UCSD-AML1 (cell line): Measurements from ENCODE around the gene SLC31A1.

Source experiments
- DNase-seq: peaks from one replicate; lab custom pipeline; 2025; ENCODE audit not compliant: unreplicated experiment; lab: John Stamatoyannopoulos, UW

The SLC31A1 gene

DNA sequence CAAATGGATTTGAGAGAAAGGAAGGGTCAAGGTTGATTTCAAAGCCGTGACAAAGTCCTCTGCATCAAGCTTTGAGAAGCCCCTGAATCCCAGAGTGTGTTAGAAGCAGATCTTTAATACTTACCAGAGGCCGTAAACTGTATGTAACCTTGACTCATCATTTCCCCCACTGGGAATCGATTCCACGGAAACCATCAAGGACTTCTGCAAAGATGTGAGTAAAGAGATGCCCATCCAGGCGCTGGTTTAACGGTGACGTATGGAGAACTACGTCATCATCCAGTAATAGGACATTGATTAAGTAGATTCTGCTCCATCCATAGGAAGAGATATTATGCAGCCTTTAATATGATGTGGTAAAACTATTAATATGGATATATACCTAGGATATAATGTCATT lies 80.2 kb downstream of the SLC31A1 start:
- DNase-seq = no peak

DNA sequence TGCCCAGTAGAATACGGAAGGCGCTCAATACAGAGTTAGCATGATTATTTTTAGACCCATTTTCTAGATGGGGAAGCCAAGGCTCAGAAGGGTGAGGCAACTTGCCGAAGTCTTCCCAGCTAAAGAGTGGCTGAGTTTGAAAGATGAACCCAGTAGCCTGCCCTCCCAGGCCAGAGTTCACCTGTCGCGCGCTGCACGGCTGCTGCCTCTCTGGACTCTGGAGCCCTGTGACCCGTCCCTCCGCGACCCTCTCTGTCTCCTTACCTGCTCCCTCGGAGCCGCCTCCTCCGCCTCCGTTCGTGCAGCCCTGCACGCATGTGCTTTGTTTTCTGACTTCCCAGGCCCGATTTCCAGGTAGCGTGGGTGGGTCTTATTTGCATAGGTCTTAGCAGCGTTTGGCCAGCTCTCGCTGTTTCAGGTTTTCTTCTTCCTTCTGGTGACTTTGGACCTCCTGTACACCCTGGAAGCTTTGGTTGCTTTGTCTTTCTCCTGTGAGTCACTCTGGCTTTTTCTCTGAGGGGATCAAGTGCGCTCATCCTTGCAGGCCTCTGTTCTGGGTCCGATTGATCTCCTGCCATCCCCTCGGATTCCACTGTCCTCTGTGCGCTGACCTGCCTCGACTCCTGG lies 81.6 kb downstream of the SLC31A1 start, which contains the start of gene RNF183:
TSS of gene RNF183 (minus strand) at position 585 of the 627 bp plus-strand sequence. CDS start 5,192 bp downstream, outside the sequence.
- DNase-seq = no peak

DNA sequence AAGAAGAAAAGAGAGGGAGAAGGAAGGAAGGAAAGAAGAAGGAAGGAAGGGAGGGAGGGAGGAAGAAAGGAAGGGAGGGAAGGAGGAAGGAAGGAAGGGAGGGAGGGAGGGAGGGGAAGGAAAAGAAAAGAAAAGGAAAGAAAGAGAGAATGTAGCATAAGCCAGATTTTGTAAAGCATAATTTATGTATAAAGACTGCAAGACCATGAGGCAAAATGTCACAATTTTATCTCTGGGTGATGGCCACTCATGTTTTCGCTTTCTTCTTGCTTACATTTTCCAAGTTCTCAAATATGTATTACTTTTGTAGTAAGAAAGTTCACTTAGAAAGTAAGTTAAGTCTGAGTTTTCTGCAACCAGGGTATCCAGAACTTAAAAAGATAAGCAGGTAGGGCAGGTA lies 85.2 kb downstream of the SLC31A1 start:
- DNase-seq = no peak

DNA sequence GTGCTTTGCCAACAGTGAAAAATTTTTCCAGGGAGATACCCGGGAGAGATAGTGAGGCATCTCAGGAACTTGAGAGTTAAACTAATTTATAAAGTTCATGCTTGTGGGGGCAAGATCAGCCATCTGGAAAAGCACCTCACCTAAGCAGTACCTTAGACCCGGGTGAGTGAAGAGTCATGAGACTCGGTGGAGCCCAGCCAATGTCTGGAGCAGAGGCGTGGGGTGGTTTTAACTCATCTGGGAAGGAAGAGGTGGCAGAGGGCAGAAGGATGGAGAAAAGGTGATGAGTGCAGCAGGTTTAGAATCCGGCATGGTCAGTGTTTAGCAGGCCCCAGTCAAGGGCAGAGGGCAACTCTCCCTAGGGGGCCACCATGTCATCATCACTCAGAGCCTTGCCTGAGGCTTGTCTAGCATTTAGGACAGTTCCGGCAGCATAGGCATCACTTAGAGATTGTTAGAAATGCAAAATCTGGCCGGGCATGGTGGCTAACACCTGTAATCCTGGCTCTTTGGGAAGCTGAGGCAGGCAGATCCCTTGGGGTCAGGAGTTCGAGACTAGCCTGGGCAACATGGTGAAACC lies 86.1 kb downstream of the SLC31A1 start:
- DNase-seq = no peak

DNA sequence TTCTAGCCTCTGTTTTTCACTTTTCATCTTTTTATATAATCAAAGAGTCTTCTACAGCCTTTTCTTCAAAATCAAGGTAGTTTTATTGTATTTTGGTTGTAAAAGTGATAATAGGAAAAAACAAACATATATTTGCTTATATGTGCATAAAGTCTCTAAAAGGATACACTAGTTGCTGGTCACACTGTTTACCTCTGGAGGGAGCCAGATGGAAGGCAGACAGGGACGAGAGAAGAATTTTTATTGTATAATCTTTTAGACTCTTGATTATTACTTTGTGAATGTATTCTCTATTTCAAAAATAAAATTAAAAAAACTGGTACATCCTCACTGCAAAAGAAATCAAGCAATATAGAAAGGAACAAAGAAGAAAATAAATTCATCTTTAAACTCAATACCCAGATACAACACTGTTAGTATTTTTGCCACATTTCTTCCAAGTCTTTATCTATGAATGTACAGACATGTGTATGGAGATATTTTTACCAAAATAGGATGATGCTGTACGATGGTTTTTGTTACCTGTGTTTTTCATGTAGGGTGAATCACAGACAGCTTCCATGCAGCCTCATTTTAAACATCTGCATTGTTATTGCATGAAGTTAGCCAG lies 88.0 kb downstream of the SLC31A1 start:
- no peak for DNase-seq

DNA sequence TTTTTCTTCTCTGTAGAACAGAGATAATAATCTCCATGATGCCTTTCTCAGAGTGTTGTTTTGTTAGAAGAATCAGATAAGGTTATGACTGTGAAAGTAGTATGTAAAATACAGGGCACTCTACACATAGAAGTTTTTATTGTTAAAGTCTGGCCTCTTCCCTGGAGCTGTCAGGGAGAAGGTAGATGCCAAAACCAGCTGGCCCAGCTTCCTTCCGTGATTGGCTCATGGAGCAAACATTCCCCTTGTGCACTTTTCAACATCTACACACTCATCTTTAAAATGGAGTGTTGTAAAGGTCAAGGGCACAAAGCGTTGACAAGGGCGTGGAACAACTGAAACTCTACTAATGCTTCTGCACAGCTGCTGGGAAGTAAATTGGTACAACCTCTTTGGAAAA lies 89.2 kb downstream of the SLC31A1 start:
- DNase-seq = no peak

DNA sequence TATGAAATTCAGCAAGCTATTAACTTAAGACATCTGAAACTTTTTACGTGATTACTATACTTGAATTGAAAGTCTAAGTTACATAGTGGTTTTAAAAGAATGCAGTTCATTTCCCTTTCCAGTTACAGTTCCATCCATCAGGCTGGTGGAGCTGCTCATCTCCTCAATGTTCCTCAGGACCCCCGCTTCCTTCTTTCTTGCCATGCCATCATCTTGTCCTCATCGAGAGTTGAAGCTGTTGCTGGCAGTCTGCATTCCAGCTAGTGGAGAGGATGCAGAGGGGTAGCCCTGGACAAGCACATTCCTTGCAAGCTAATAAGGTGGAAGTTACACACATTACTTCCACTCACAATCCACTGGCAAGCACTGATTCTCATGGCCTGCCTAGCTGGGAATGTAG lies 90.6 kb downstream of the SLC31A1 start:
- DNase-seq = no peak

DNA sequence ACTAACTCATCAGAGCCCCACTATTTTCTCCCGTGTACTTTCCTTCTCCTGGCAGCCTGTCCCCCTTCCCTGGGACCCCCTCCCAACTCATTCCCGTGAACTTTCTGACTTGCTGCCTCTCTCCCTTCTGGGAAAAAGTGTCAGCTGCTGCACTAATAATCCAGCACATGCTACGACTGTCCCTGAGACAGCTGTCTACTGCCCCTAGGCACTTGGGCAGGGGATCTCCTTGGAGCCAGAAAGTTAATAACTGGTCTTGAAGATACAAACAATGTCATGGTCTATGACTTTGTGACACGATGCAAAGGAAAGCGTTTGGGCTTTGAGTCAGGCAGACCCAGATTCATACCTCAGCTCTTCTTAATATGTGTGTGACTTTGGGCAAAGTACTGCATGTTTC lies 91.9 kb downstream of the SLC31A1 start:
- no peak for DNase-seq
